ENCODE data around the gene CKAP4.

The CKAP4 gene

DNA sequence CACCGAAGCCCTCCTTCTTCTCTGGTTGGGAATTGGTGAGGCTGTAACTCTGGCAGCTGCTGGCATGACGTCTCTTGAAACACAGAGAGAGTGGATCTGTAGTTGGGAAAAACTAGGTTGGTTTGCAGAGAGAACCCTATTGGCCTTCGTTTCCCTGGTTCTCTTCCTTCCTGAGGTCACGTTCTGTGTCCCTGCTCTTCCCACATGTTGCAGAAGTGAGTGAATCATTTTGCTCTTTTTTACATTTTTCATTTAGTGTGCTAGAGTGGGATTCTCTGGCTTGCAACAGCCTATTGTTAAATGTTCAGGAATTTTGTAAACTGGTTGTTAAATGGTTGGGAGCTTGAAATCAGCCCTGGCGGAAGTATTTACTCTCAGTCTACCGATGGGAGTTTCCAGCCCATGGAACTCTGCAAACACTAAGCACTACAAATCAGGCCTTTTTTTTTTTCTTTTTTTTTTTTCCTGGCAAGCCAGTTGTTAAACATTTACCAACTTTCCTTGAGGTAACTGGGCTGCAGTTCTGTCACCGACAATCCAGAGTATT lies 26.8 kb upstream of the CKAP4 start:
- no peak overlapping the region for H3K4me2 ChIP-seq (ENCODE audit: low read depth, low read length)

DNA sequence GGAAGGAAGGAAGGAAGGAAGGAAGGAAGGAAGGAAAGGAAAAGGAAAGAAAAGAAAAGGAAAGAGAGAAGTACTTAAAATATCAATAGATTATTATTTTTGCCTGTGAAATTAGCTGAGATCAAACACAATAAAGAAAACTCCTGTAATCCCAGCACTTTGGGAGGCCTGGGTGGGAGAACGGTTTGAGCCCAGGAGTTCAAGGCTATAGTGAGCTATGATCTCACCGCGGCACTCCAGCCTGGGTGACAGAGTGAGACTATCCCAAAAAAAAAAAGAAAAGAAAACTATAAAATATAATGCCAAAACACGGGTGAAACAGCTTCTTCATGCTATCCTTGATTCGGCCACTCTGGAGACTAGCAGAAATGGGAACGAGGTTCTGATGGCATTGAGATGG lies 26.2 kb upstream of the CKAP4 start:
- H3K27me3 ChIP-seq (replicated peaks; ENCODE audit: insufficient read depth, low read length): no peaks in the 10 kb centered on the region
- H3K27ac ChIP-seq (ENCODE audit: low read length): no peak overlapping the region
- H4K20me1 ChIP-seq (ENCODE audit: insufficient read depth, low read length): no peaks in the 10 kb centered on the region
- H3K4me1 ChIP-seq (ENCODE audit: low read length): peaks cover 13% of the 10 kb centered on the region
- H3K4me3 ChIP-seq (ENCODE audit: low read length): no peak overlapping the region
- TF ChIP-seq EZH2 (optimal IDR thresholded peaks at IDR 0.05; ENCODE audit: low read depth, low read length) (no peak), EZH2phosphoT487 (IDR thresholded peaks at IDR 0.05; ENCODE audit: low read length) (no peak)
- TF ChIP-seq, protein P1, sequence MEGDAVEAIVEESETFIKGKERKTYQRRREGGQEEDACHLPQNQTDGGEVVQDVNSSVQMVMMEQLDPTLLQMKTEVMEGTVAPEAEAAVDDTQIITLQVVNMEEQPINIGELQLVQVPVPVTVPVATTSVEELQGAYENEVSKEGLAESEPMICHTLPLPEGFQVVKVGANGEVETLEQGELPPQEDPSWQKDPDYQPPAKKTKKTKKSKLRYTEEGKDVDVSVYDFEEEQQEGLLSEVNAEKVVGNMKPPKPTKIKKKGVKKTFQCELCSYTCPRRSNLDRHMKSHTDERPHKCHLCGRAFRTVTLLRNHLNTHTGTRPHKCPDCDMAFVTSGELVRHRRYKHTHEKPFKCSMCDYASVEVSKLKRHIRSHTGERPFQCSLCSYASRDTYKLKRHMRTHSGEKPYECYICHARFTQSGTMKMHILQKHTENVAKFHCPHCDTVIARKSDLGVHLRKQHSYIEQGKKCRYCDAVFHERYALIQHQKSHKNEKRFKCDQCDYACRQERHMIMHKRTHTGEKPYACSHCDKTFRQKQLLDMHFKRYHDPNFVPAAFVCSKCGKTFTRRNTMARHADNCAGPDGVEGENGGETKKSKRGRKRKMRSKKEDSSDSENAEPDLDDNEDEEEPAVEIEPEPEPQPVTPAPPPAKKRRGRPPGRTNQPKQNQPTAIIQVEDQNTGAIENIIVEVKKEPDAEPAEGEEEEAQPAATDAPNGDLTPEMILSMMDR (IDR thresholded peaks at IDR 0.05; ENCODE audit: low read length): no peak
- H3F3A ChIP-seq (ENCODE audit: insufficient read depth, low read length): no peaks in the 10 kb centered on the region
- no peak overlapping the region for H2AFZ ChIP-seq (ENCODE audit: low read length)
- DNase-seq: no peak
- no peak overlapping the region for H3K4me2 ChIP-seq (ENCODE audit: low read depth, low read length)
- no peaks in the 10 kb centered on the region for H3K9me3 ChIP-seq (replicated peaks; ENCODE audit: insufficient read depth, low read length)
- no peaks in the 10 kb centered on the region for H3K9me2 ChIP-seq (replicated peaks; ENCODE audit: insufficient read depth, low read length)
- no peaks in the 10 kb centered on the region for H3K79me2 ChIP-seq (ENCODE audit: low read length)
- H3K36me3 ChIP-seq (replicated peaks; ENCODE audit: insufficient read depth, low read length): no peaks in the 10 kb centered on the region
- no peak overlapping the region for H3K9ac ChIP-seq (ENCODE audit: low read length)

More for the DNA sequence above, 26.8 kb upstream of the CKAP4 start:
- Histone ChIP-seq H3K9ac (ENCODE audit: low read length) (no peak overlapping the region), H3K9me2 (replicated peaks; ENCODE audit: insufficient read depth, low read length) (no peaks in the 10 kb centered on the region), H3K36me3 (replicated peaks; ENCODE audit: insufficient read depth, low read length) (no peaks in the 10 kb centered on the region), H3K4me1 (ENCODE audit: low read length) (peaks cover 13% of the 10 kb centered on the region), H4K20me1 (ENCODE audit: insufficient read depth, low read length) (no peaks in the 10 kb centered on the region), H2AFZ (ENCODE audit: low read length) (no peak overlapping the region), H3K4me3 (ENCODE audit: low read length) (no peak overlapping the region), H3K79me2 (ENCODE audit: low read length) (no peaks in the 10 kb centered on the region), H3K27ac (ENCODE audit: low read length) (no peak overlapping the region), H3K27me3 (replicated peaks; ENCODE audit: insufficient read depth, low read length) (no peaks in the 10 kb centered on the region), H3K9me3 (replicated peaks; ENCODE audit: insufficient read depth, low read length) (no peaks in the 10 kb centered on the region), H3F3A (ENCODE audit: insufficient read depth, low read length) (no peaks in the 10 kb centered on the region)
- TF ChIP-seq EZH2phosphoT487 (IDR thresholded peaks at IDR 0.05; ENCODE audit: low read length) (no peak), EZH2 (optimal IDR thresholded peaks at IDR 0.05; ENCODE audit: low read depth, low read length) (no peak)
- TF ChIP-seq, protein P1 (IDR thresholded peaks at IDR 0.05; ENCODE audit: low read length): no peak
- no peak for DNase-seq

DNA sequence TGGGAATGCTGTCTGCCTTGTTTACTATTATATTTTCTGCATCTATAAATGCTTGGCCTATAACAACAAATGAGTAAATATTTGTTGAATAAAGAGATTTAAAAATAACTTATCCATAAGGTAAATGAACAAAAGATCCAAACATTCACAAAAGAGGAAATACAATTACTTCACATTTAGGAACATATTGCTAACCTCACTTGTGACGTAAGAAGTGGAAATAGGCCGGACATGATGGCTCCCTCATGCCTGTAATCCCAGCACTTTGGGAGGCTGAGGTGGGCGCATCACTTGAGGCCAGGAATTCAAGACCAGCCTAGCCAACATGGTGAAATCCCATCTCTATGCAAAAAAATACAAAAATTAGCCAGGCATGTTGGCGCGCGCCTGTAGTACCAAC lies 25.7 kb upstream of the CKAP4 start:
- no peaks in the 10 kb centered on the region for H3K9me2 ChIP-seq (replicated peaks; ENCODE audit: insufficient read depth, low read length)
- no peak overlapping the region for H2AFZ ChIP-seq (ENCODE audit: low read length)
- H3K4me2 ChIP-seq (ENCODE audit: low read depth, low read length): no peak overlapping the region
- H3K27ac ChIP-seq (ENCODE audit: low read length): no peak overlapping the region
- H3K27me3 ChIP-seq (replicated peaks; ENCODE audit: insufficient read depth, low read length): no peaks in the 10 kb centered on the region
- DNase-seq: no peak
- H3K4me1 ChIP-seq (ENCODE audit: low read length): peaks cover 13% of the 10 kb centered on the region
- no peaks in the 10 kb centered on the region for H3K36me3 ChIP-seq (replicated peaks; ENCODE audit: insufficient read depth, low read length)
- H3F3A ChIP-seq (ENCODE audit: insufficient read depth, low read length): no peaks in the 10 kb centered on the region
- no peaks in the 10 kb centered on the region for H4K20me1 ChIP-seq (ENCODE audit: insufficient read depth, low read length)
- H3K4me3 ChIP-seq (ENCODE audit: low read length): no peak overlapping the region
- no peaks in the 10 kb centered on the region for H3K79me2 ChIP-seq (ENCODE audit: low read length)
- H3K9me3 ChIP-seq (replicated peaks; ENCODE audit: insufficient read depth, low read length): no peaks in the 10 kb centered on the region
- TF ChIP-seq EZH2 (optimal IDR thresholded peaks at IDR 0.05; ENCODE audit: low read depth, low read length) (no peak), EZH2phosphoT487 (IDR thresholded peaks at IDR 0.05; ENCODE audit: low read length) (no peak)
- TF ChIP-seq, protein P1 (IDR thresholded peaks at IDR 0.05; ENCODE audit: low read length): no peak
- H3K9ac ChIP-seq (ENCODE audit: low read length): no peak overlapping the region
